Spleen (tissue), 11 donors: ENCODE results near the gene B3GAT1. TPM values are rescaled to one million over a fixed set of nuclear protein-coding genes. Genes with fewer than 3 reads are reported as not detected.

Experiments
- DNase-seq: peaks from one replicate; pipeline ENCODE4 v3.0.0-alpha.2; 2020
- H3K27ac ChIP-seq, 8 donors: fragments of 200-600 bp; sonication (generic) in 7 of 8; 1 replicate in 4 of 8; 2 replicates in 4 of 8; pipeline versions ENCODE4 v1.5.0 to v1.8.0; 2016 to 2021; ENCODE audit warnings: inconsistent platforms in 4 of 8, mild to moderate bottlenecking in 4 of 8, moderate library complexity in 1 of 8
- H3K27me3 ChIP-seq, 7 donors: fragments of 200-600 bp; sonication (generic) in 6 of 7; replicated peaks in 1 of 7; 1 replicate in 4 of 7; 2 replicates in 3 of 7; pipeline versions ENCODE4 v1.5.0 to v1.8.0; 2016 to 2021; ENCODE audit warnings: inconsistent platforms in 3 of 7, mild to moderate bottlenecking in 1 of 7
- H3K36me3 ChIP-seq, 6 donors: fragments of 200-600 bp; sonication (generic) in 5 of 6; 1 replicate in 4 of 6; 2 replicates in 2 of 6; pipeline versions ENCODE4 v1.5.0 to v1.8.0; 2016 to 2021; ENCODE audit warnings: inconsistent platforms in 2 of 6
- H3K4me1 ChIP-seq, 6 donors: fragments of 200-600 bp; sonication (generic) in 5 of 6; 1 replicate in 3 of 6; 2 replicates in 3 of 6; pipeline versions ENCODE4 v1.5.0 to v1.8.0; 2016 to 2021; ENCODE audit warnings: inconsistent platforms in 3 of 6
- H3K4me3 ChIP-seq, 8 donors: fragments of 200-600 bp; sonication (generic) in 7 of 8; 1 replicate in 4 of 8; 2 replicates in 4 of 8; pipeline versions ENCODE4 v1.5.0 to v1.8.0; 2016 to 2021; ENCODE audit warnings: inconsistent platforms in 4 of 8, mild to moderate bottlenecking in 4 of 8, moderate library complexity in 2 of 8
- H3K9me3 ChIP-seq, 8 donors: fragments of 200-600 bp; sonication (generic) in 7 of 8; 1 replicate in 4 of 8; 2 replicates in 4 of 8; pipeline versions ENCODE4 v1.5.0 to v1.8.0; 2016 to 2021; ENCODE audit warnings: inconsistent platforms in 4 of 8
- CTCF ChIP-seq, 11 experiments: fragments of 200-600 bp in 7 of 11; fragments of 450-650 bp in 4 of 11; sonication (generic) in 4 of 11; IDR thresholded peaks in 8 of 11; conservative IDR thresholded peaks in 3 of 11; 1 replicate in 7 of 11; 2 replicates in 4 of 11; pipeline versions ENCODE4 v1.4.0 to v1.8.0; 2016 to 2021; ENCODE audit warnings: antibody characterized with exemption in 11 of 11, inconsistent platforms in 4 of 11, mild to moderate bottlenecking in 1 of 11
- POLR2A ChIP-seq, 3 donors: fragments of 450-650 bp; IDR thresholded peaks; one replicate each; pipeline ENCODE4 v1.5.1; 2017; ENCODE audit warnings: antibody characterized with exemption in 3 of 3, mild to moderate bottlenecking in 1 of 3
- POLR2AphosphoS5 ChIP-seq, 3 donors: sonication (generic); formaldehyde crosslinking; IDR thresholded peaks; one replicate each; pipeline ENCODE4 v1.5.1; 2017; ENCODE audit warnings: antibody characterized with exemption in 3 of 3
- WGBS, 5 donors: extraction: QIAGEN DNeasy Blood & Tissue Kit in 3 of 5; methylation state at CpG; one replicate each; pipeline versions ENCODE4 v1.1.5 to v1.1.7; 2013 to 2018; 5-methylcytosine and 5-hydroxymethylcytosine counted together
- intact Hi-C: fragments of 100-400 bp; cut with DNase I; formaldehyde crosslinking; loops from one replicate; pipeline ENCODE4 v1.15.0; 2023; ENCODE audit warnings: low total_unique reads
- polyA plus RNA-seq, 3 donors: library from polyadenylated mRNA; stranded (reverse); fragments of 200-250 nt; gene quantifications; one replicate each; pipeline ENCODE4 v1.2.1, GENCODE V29; 2013
- total RNA-seq, 7 donors: library from RNA; depleted of rRNA in 3 of 7; stranded (reverse); fragments of >200 nt in 3 of 7; fragmentation: NEBNext Ultra II Directional in 4 of 7; extraction: Animal tissue kit (Norgen Biotek cat#: 25700) in 4 of 7; gene quantifications; one replicate each; pipeline versions ENCODE4 v1.1.0 to v1.2.1, GENCODE V29; 2016 to 2021
- donor health status: healthy with polysubstance abuse.
- donor health status: DM: no; HTN: no; CAD: no; lungs with moderate emphysema.
- donor health status: DM: no; HTN: no; CAD: no.
- donor health status: Bipolar disorder and iron deficiency.
- donor health status: healthy.
- donor health status: DM: no; HTN: no; CAD: no.
- donor health status: DM: yes; HTN: yes; CAD: no.

B3GAT1 gene
- total and polyA plus RNA-seq, 10 donors: 0.43 to 4.0 (median 1.6) TPM

- intact Hi-C loops: no loop called here
- Histone ChIP-seq H3K9me3 (no peaks in the 10 kb centered on the region), H3K36me3 (no peaks in the 10 kb centered on the region), H3K27ac (no peak overlapping the region), H3K4me1 (no peaks in the 10 kb centered on the region), H3K4me3 (no peak overlapping the region), H3K27me3 (peaks cover 0 to 55% (median 0%) of the 10 kb centered on the region in 7 donors)
- DNase-seq: no peak
- TF ChIP-seq POLR2AphosphoS5 (IDR thresholded peaks at IDR 0.05) (no peak), POLR2A (IDR thresholded peaks at IDR 0.05) (no peak), CTCF (IDR thresholded peaks at IDR 0.05 in 8 of 11, conservative IDR thresholded peaks at IDR 0.05 in 3 of 11) (no peak)
- 77 to 89% (median 81%) methylated on average over 10 of the region's 10 CpGs for WGBS, 5 donors
These were observed 17.7 kb downstream of the B3GAT1 start for GRCh38 chr11:134394311-134394710.

- Histone ChIP-seq H3K27ac (no peak overlapping the region), H3K27me3 (peaks cover 0 to 52% (median 0%) of the 10 kb centered on the region in 7 donors), H3K4me1 (no peaks in the 10 kb centered on the region), H3K4me3 (no peak overlapping the region), H3K36me3 (no peaks in the 10 kb centered on the region), H3K9me3 (no peaks in the 10 kb centered on the region)
- 41 to 50% (median 43%) methylated on average over 13 to 14 of the region's 14 CpGs for WGBS, 5 donors
- TF ChIP-seq POLR2A (IDR thresholded peaks at IDR 0.05) (no peak), CTCF (IDR thresholded peaks at IDR 0.05 in 8 of 11, conservative IDR thresholded peaks at IDR 0.05 in 3 of 11) (peak in 1 of 11 experiments; percentile 19)
- intact Hi-C loops: no loop called here
- no peak for DNase-seq
These were observed 18.4 kb downstream of the B3GAT1 start for GRCh38 chr11:134393638-134394037.

- intact Hi-C loops: no loop called here
- TF ChIP-seq POLR2A (IDR thresholded peaks at IDR 0.05) (no peak), CTCF (IDR thresholded peaks at IDR 0.05 in 8 of 11, conservative IDR thresholded peaks at IDR 0.05 in 3 of 11) (no peak), POLR2AphosphoS5 (IDR thresholded peaks at IDR 0.05) (no peak)
These were observed 19.0 kb downstream of the B3GAT1 start for GRCh38 chr11:134392953-134393615.

GRCh38 chr11:134391656-134392055, 20.4 kb downstream of the B3GAT1 start:
- no peaks in the 10 kb centered on the region for H3K36me3 ChIP-seq
- H3K4me1 ChIP-seq: no peaks in the 10 kb centered on the region
- WGBS, 5 donors: 80 to 91% (median 82%) methylated on average over 8 to 13 of the region's 13 CpGs
- no peak overlapping the region for H3K4me3 ChIP-seq
- TF ChIP-seq POLR2A (IDR thresholded peaks at IDR 0.05) (no peak), POLR2AphosphoS5 (IDR thresholded peaks at IDR 0.05) (no peak), CTCF (IDR thresholded peaks at IDR 0.05 in 8 of 11, conservative IDR thresholded peaks at IDR 0.05 in 3 of 11) (no peak)
- no peak for DNase-seq
- intact Hi-C loops: no loop called here
- no peaks in the 10 kb centered on the region for H3K9me3 ChIP-seq
- no peak overlapping the region for H3K27ac ChIP-seq
- H3K27me3 ChIP-seq: peaks cover 0 to 53% (median 0%) of the 10 kb centered on the region in 7 donors

More at GRCh38 chr11:134392953-134393615, 19.0 kb downstream of the B3GAT1 start:
- H3K9me3 ChIP-seq: no peaks in the 10 kb centered on the region
- WGBS, 5 donors: 86 to 89% (median 87%) methylated on average over 21 of the region's 21 CpGs
- no peak overlapping the region for H3K4me3 ChIP-seq
- no peak for DNase-seq
- H3K4me1 ChIP-seq: no peaks in the 10 kb centered on the region
- H3K27me3 ChIP-seq: peaks cover 0 to 50% (median 0%) of the 10 kb centered on the region in 7 donors
- no peak overlapping the region for H3K27ac ChIP-seq
- H3K36me3 ChIP-seq: no peaks in the 10 kb centered on the region
